ENCODE measurements around the gene GALK2.
"Not testable (repeated sequence)": the region's sequence is repeated elsewhere in the genome, so short reads cannot be mapped to it uniquely, and the experiment has no call there.

Gene GALK2

DNA sequence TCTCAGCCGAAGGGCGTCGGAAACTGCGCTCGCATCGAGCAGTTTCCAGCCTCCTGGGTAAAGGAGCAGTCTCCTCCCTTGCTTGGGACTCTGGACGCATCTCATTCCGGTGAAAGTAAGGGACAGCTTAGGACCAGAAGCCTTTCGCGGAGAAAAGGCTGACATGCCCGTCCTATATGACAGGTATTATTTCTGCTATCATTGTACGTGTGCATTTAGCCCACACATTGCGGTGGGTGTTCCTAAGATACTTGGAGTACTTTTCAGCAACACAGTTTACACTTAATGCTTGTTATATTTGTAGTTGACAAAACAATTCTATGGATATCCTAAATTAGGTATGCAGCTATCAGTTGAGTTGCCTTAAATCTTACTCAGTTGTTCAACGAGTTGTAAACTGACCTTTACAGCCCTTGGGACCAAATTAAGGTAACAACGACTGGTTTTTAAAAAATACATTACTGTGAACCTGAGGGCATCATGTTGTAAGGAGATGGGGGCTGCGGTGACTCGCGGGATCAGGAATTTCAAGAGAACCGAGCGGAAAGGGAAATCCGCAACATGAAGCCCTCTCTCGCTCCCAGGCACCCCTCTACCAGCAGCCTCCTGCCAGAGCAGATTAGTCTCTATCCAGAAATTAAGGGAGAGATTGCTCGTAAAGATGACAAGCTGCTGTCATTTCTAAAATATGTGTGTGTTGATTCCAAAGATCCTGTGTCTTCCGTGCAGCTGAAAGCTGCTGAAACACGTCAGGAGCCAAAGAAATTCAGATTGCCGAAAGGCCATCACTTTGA, 14.0 kb upstream of the GALK2 start:
- TF ChIP-seq, protein P1, sequence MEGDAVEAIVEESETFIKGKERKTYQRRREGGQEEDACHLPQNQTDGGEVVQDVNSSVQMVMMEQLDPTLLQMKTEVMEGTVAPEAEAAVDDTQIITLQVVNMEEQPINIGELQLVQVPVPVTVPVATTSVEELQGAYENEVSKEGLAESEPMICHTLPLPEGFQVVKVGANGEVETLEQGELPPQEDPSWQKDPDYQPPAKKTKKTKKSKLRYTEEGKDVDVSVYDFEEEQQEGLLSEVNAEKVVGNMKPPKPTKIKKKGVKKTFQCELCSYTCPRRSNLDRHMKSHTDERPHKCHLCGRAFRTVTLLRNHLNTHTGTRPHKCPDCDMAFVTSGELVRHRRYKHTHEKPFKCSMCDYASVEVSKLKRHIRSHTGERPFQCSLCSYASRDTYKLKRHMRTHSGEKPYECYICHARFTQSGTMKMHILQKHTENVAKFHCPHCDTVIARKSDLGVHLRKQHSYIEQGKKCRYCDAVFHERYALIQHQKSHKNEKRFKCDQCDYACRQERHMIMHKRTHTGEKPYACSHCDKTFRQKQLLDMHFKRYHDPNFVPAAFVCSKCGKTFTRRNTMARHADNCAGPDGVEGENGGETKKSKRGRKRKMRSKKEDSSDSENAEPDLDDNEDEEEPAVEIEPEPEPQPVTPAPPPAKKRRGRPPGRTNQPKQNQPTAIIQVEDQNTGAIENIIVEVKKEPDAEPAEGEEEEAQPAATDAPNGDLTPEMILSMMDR (IDR thresholded peaks at IDR 0.05; ENCODE audit: low read depth, low read length, missing control alignments), result no peak
- no peak for DNase-seq (ENCODE audit: extremely low read depth, low read depth)
- peak overlapping the region; percentile 83 for H3K4me3 ChIP-seq (replicated peaks; ENCODE audit: low read depth, low read length)

DNA sequence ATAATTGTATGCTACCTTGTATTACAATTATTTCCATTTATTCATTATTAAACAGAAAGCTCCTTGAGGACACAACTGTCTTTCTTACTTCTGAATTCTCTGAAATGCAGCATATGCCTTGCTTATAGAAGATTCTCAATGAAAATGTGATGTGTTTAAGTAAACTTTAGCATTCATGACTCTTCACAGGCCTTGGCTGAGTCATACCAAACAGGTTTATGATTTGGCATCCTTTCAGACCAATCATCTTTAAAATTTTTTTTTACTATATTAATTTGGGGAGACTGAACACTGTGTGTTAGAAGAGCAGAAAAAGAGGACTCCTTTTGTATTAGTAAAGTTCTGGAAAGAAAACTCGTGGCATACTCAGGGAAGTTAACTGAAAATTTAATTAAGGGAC, 6.4 kb upstream of the GALK2 start:
- DNase-seq (ENCODE audit: extremely low read depth, low read depth), result no peak
- no peak overlapping the region for H3K4me3 ChIP-seq (replicated peaks; ENCODE audit: low read depth, low read length)
- TF ChIP-seq, protein P1 (IDR thresholded peaks at IDR 0.05; ENCODE audit: low read depth, low read length, missing control alignments), result no peak

DNA sequence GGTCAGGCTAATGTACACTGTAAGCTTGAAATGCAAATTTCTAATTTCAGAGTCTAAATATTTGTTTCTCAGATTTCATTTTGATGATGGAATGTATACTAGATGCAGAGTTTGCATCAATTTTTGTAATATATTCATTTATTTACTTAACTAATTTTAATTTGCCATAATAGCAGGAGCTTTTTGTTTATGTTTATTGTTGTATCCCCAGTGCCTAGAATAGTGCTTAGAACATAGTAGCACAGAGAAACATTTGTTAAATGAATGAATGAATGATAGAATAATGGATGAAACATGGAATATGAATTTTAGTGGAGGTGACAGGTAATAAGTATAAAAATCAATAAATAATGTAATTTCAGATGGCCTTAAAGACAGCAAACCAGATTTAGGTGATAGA, 5.2 kb upstream of the GALK2 start:
- H3K4me3 ChIP-seq (replicated peaks; ENCODE audit: low read depth, low read length), result no peak overlapping the region
- DNase-seq (ENCODE audit: extremely low read depth, low read depth), result no peak
- TF ChIP-seq, protein P1 (IDR thresholded peaks at IDR 0.05; ENCODE audit: low read depth, low read length, missing control alignments), result no peak

DNA sequence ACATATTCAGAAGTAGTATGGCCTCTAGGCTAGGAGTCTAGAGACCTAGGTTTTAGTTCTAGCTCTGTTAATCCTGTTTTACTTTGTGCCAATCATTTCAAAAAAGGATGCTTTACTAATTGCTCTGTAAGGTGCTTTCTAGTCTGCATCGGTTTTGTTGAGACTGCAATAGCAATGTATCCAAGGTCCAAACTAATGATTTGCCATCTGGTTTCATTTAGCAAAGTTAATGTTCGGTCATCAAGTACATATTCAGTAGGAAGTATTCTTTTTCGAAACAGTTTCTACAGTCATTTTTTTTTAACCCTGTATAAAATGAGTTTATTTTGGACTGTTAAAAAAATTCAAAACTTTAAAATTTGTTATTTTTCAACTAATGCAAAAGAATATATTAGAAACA, 2.0 kb upstream of the GALK2 start:
- TF ChIP-seq, protein P1 (IDR thresholded peaks at IDR 0.05; ENCODE audit: low read depth, low read length, missing control alignments), result no peak
- DNase-seq (ENCODE audit: extremely low read depth, low read depth), result no peak
- H3K4me3 ChIP-seq (replicated peaks; ENCODE audit: low read depth, low read length), result no peak overlapping the region

DNA sequence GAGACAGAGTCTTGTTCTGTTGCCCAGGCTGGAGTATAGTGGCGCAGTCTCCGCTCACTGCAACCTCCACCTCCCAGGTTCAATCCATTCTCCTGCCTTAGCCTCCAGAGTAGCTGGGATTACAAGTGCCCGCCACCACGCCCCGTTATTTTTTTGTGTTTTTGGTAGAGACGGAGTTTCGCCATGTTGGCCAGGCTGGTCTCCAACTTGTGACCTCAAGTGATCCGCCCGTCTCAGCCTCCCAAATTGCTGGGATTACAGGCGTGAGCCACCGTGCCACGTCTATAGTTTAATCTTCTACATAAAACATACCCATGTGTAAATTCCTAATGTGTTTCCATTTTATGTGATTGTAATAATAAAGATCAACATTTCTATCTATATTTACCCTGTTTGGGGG, 1.7 kb downstream of the GALK2 start:
- H3K4me3 ChIP-seq (replicated peaks; ENCODE audit: low read depth, low read length), result no peak overlapping the region
- DNase-seq (ENCODE audit: extremely low read depth, low read depth), result no peak
- TF ChIP-seq, protein P1 (IDR thresholded peaks at IDR 0.05; ENCODE audit: low read depth, low read length, missing control alignments), result no peak

DNA sequence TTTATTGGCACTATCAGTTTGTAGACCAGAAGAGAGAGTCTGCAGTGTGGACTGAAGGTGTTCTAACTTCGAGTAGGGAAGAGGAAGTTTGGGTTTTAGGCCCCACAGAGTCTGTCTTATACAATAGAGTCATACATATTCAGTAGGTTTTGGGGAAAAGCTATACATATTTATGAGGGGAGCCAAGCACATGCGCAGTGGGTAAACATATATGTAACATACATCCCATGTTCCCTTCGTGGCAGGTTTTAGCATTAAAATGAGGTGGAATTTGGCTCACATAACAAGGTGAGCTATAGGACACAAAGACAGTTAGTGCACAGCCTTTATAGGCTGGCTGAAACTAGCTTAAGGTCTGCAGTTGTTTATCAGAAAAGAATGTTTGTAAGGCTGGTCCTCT, 4.9 kb downstream of the GALK2 start:
- H3K4me3 ChIP-seq (replicated peaks; ENCODE audit: low read depth, low read length), result no peak overlapping the region
- no peak for DNase-seq (ENCODE audit: extremely low read depth, low read depth)
- TF ChIP-seq, protein P1 (IDR thresholded peaks at IDR 0.05; ENCODE audit: low read depth, low read length, missing control alignments), result no peak

DNA sequence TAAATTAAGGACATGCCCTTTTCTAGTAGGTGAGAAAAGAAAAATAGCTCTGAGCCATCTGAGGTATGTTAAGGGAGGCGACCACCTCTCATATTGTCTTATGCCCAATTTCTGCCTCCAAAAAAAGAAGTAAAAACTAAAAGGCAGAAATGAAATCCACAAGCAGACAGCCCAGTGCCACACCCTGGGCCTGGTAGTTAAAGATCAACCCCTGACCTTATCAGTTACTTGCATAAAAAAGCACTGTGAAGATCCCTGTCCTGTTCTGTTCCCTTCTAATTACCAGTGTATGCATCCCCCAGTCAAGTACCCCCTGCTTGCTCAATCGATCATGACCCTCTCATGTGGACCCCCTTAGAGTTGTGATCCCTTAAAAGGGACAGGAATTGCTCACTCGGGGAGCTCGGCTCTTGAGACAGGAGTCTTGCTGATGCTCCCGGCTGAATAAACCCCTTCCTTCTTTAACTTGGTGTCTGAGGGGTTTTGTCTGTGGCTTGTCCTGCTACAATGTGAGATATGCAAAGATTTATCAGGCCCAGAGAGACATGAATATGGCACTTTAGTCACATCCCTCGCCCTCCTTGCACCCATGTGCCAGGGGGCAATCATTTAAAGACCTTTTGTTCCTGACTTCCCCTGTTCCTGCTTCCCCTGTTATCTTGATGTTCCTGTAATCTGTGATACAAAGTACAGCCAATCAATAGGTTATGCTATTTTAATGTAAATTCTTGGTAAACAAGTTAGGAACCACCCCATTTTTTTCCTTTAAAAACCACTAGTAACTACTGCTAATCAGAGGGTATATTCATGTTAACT, 5.7 kb downstream of the GALK2 start:
- not testable (repeated sequence) for DNase-seq (ENCODE audit: extremely low read depth, low read depth); H3K4me3 ChIP-seq (replicated peaks; ENCODE audit: low read depth, low read length)
